ENCODE results near the gene ALOX15. TPM values are rescaled to one million over a fixed set of nuclear protein-coding genes. Genes with fewer than 3 reads are reported as not detected.

Gene ALOX15
- total RNA-seq, 1 experiment from 2014 or later: not detected

- no TSS peak for BruUV-seq (replicated peaks)
- TF ChIP-seq, protein P1, sequence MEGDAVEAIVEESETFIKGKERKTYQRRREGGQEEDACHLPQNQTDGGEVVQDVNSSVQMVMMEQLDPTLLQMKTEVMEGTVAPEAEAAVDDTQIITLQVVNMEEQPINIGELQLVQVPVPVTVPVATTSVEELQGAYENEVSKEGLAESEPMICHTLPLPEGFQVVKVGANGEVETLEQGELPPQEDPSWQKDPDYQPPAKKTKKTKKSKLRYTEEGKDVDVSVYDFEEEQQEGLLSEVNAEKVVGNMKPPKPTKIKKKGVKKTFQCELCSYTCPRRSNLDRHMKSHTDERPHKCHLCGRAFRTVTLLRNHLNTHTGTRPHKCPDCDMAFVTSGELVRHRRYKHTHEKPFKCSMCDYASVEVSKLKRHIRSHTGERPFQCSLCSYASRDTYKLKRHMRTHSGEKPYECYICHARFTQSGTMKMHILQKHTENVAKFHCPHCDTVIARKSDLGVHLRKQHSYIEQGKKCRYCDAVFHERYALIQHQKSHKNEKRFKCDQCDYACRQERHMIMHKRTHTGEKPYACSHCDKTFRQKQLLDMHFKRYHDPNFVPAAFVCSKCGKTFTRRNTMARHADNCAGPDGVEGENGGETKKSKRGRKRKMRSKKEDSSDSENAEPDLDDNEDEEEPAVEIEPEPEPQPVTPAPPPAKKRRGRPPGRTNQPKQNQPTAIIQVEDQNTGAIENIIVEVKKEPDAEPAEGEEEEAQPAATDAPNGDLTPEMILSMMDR (IDR thresholded peaks at IDR 0.05; ENCODE audit: unreplicated experiment): no peak
- Mint-ChIP-seq H3K4me3 (ENCODE audit: unreplicated experiment) (no peak overlapping the region), H3K4me1 (ENCODE audit: insufficient read depth, unreplicated experiment) (no peaks in the 10 kb centered on the region), H3K36me3 (ENCODE audit: insufficient read depth, unreplicated experiment) (no peaks in the 10 kb centered on the region), H3K27ac (ENCODE audit: low read depth, unreplicated experiment) (no peak overlapping the region), H3K9me3 (ENCODE audit: unreplicated experiment) (no peaks in the 10 kb centered on the region), H3K27me3 (ENCODE audit: insufficient read depth, unreplicated experiment) (peaks cover 50% of the 10 kb centered on the region)
- DNase-seq (ENCODE audit: unreplicated experiment): no peak
- ChIA-PET POLR2A (no interaction called here), CTCF (interaction anchor here (1.1 to 1.7 kb wide), 2 partner anchors 22 to 24 kb away, joined by 3 to 4 read pairs; no protein-coding TSS in a partner anchor)
- intact Hi-C loops (cut with micrococcal nuclease): no loop called here
Measured at GRCh38 chr17:4588898-4589625, 52.4 kb downstream of the ALOX15 start.

DNA sequence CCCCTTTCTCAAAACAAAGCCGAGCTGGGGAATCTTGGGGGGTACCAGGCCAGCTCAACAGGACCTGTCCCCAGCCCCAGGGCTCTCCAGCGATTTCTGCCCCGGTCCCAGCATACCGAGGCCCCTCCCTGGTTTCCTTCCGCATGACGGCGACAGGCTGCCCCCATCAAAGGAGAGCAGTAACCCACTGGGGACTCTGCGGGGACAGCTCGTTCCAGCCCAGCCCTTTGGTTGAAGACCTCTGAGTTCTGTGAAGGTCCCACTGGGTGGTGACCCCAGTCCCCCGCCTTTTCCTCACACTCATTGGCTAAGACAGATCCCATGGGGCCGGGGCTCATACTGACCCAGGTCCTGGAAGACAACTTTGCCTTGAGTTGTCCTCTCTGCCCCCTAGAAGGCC lies 53.1 kb downstream of the ALOX15 start:
- ChIA-PET CTCF (no interaction called here), POLR2A (no interaction called here)
- no peak for DNase-seq (ENCODE audit: unreplicated experiment)
- H3K27ac Mint-ChIP-seq (ENCODE audit: low read depth, unreplicated experiment): no peak overlapping the region
- BruUV-seq (replicated peaks): no TSS peak
- H3K36me3 Mint-ChIP-seq (ENCODE audit: insufficient read depth, unreplicated experiment): no peaks in the 10 kb centered on the region
- intact Hi-C loops (cut with micrococcal nuclease): no loop called here
- no peaks in the 10 kb centered on the region for H3K9me3 Mint-ChIP-seq (ENCODE audit: unreplicated experiment)
- no peaks in the 10 kb centered on the region for H3K4me1 Mint-ChIP-seq (ENCODE audit: insufficient read depth, unreplicated experiment)
- peaks cover 56% of the 10 kb centered on the region for H3K27me3 Mint-ChIP-seq (ENCODE audit: insufficient read depth, unreplicated experiment)
- TF ChIP-seq, protein P1 (IDR thresholded peaks at IDR 0.05; ENCODE audit: unreplicated experiment): no peak
- H3K4me3 Mint-ChIP-seq (ENCODE audit: unreplicated experiment): no peak overlapping the region

DNA sequence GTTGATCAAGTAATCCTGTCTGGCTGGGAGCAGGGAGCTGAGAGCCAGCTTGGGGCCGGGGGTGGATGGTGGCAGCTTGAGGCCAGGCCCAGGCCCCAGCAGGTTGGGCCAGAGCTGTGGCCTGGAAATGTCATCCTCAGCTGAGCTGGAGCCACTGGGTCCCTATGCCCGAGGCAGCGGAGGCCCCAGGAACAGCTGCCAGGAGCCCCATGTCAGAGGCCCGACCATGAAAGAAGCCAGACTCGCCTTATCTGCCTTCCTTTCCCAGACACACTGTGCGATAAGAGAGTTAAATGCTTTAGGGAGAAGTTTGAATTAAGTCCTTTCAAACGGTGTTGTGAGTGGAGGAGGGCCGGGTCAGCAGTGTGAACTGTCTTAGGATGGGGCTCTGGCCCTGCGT lies 53.7 kb downstream of the ALOX15 start:
- DNase-seq (ENCODE audit: unreplicated experiment): no peak
- Mint-ChIP-seq H3K27me3 (ENCODE audit: insufficient read depth, unreplicated experiment) (peaks cover 62% of the 10 kb centered on the region), H3K27ac (ENCODE audit: low read depth, unreplicated experiment) (no peak overlapping the region), H3K9me3 (ENCODE audit: unreplicated experiment) (no peaks in the 10 kb centered on the region), H3K36me3 (ENCODE audit: insufficient read depth, unreplicated experiment) (no peaks in the 10 kb centered on the region), H3K4me3 (ENCODE audit: unreplicated experiment) (no peak overlapping the region), H3K4me1 (ENCODE audit: insufficient read depth, unreplicated experiment) (no peaks in the 10 kb centered on the region)
- intact Hi-C loops (cut with micrococcal nuclease): no loop called here
- no TSS peak for BruUV-seq (replicated peaks)
- CTCF ChIA-PET: no interaction called here
- TF ChIP-seq, protein P1 (IDR thresholded peaks at IDR 0.05; ENCODE audit: unreplicated experiment): no peak
- POLR2A ChIA-PET: no interaction called here

- DNase-seq (ENCODE audit: unreplicated experiment): no peak
- peaks cover 68% of the 10 kb centered on the region for H3K27me3 Mint-ChIP-seq (ENCODE audit: insufficient read depth, unreplicated experiment)
- ChIA-PET POLR2A (no interaction called here), CTCF (interaction anchor here (0.5 to 0.8 kb wide), 2 partner anchors 17 to 1252 kb away, joined by 3 to 4 read pairs; no protein-coding TSS in a partner anchor)
- intact Hi-C loops (cut with micrococcal nuclease): no loop called here
- BruUV-seq (replicated peaks): no TSS peak
- H3K36me3 Mint-ChIP-seq (ENCODE audit: insufficient read depth, unreplicated experiment): no peaks in the 10 kb centered on the region
- TF ChIP-seq, protein P1 (IDR thresholded peaks at IDR 0.05; ENCODE audit: unreplicated experiment): no peak
- no peaks in the 10 kb centered on the region for H3K9me3 Mint-ChIP-seq (ENCODE audit: unreplicated experiment)
- no peak overlapping the region for H3K4me3 Mint-ChIP-seq (ENCODE audit: unreplicated experiment)
- no peak overlapping the region for H3K27ac Mint-ChIP-seq (ENCODE audit: low read depth, unreplicated experiment)
- no peaks in the 10 kb centered on the region for H3K4me1 Mint-ChIP-seq (ENCODE audit: insufficient read depth, unreplicated experiment)
Measured at GRCh38 chr17:4587195-4587594, 54.3 kb downstream of the ALOX15 start.
